ENCODE data around the gene FGF3. TPM values are rescaled to one million over a fixed set of nuclear protein-coding genes. Genes with fewer than 3 reads are reported as not detected.

FGF3 gene
- total RNA-seq, 4 donors from 2014 or later, result not detected

- intact Hi-C loops (cut with DNase I), result no loop called here
- Histone ChIP-seq H3K27me3 (peaks cover 0 to 15% (median 0%) of the 10 kb centered on the region in 4 donors), H3K9me3 (no peaks in the 10 kb centered on the region), H3K4me1 (peaks cover 0 to 14% (median 9%) of the 10 kb centered on the region in 4 donors), H3K36me3 (no peaks in the 10 kb centered on the region), H3K27ac (replicated peaks in 1 of 4) (no peak overlapping the region), H3K4me3 (no peak overlapping the region)
- DNase-seq (ENCODE audit: extremely low spot score), result no peak
- 96% methylated on average over 10 of the region's 11 CpGs for WGBS
- TF ChIP-seq CTCF (IDR thresholded peaks at IDR 0.05) (no peak), POLR2AphosphoS5 (IDR thresholded peaks at IDR 0.05) (no peak), EP300 (IDR thresholded peaks at IDR 0.05) (no peak)
These were observed 30.3 kb downstream of the FGF3 start for GRCh38 chr11:69788956-69789355.

DNA sequence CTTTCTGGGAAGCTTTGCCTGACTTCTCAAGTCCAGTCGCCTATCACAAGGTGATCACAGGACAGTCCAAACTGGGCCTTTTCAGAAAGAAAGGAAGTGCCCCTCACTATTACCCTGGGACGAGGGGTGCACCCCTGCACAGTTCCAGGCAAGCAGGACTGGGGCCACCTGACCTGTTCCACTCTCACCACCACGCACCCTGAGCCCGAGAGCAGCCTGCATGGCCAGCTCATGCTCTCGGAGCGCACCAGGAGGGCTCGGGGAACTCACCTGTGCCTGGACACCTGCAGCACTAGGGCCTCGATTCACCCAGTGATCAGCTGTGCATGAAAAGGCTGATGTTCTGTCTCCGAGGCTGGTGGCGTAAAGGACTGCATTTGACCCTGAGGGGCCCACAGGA, 31.3 kb downstream of the FGF3 start:
- H3K4me3 ChIP-seq, result no peak overlapping the region
- 82% methylated on average over 10 of the region's 10 CpGs for WGBS
- no peak for DNase-seq (ENCODE audit: extremely low spot score)
- H3K27me3 ChIP-seq, result peaks cover 0 to 15% (median 0%) of the 10 kb centered on the region in 4 donors
- H3K4me1 ChIP-seq, result peaks cover 0 to 14% (median 9%) of the 10 kb centered on the region in 4 donors
- TF ChIP-seq CTCF (IDR thresholded peaks at IDR 0.05), result no peak
- TF ChIP-seq POLR2A (IDR thresholded peaks at IDR 0.05; ENCODE audit: low read depth), result no peak
- H3K27ac ChIP-seq (replicated peaks in 1 of 4), result no peak overlapping the region
- H3K9me3 ChIP-seq, result no peaks in the 10 kb centered on the region
- intact Hi-C loops (cut with DNase I), result no loop called here
- H3K36me3 ChIP-seq, result no peaks in the 10 kb centered on the region

GRCh38 chr11:69787457-69787856, 31.8 kb downstream of the FGF3 start:
- TF ChIP-seq CTCF (IDR thresholded peaks at IDR 0.05), result no peak
- TF ChIP-seq POLR2AphosphoS5 (IDR thresholded peaks at IDR 0.05), result no peak
- no peak for TF ChIP-seq POLR2A (IDR thresholded peaks at IDR 0.05; ENCODE audit: low read depth)
- TF ChIP-seq EP300 (IDR thresholded peaks at IDR 0.05), result no peak
- Histone ChIP-seq H3K36me3 (no peaks in the 10 kb centered on the region), H3K4me1 (peaks cover 0 to 14% (median 9%) of the 10 kb centered on the region in 4 donors), H3K4me3 (no peak overlapping the region), H3K27me3 (peaks cover 0 to 16% (median 0%) of the 10 kb centered on the region in 4 donors), H3K27ac (replicated peaks in 1 of 4) (no peak overlapping the region), H3K9me3 (no peaks in the 10 kb centered on the region)
- DNase-seq (ENCODE audit: extremely low spot score), result no peak
- WGBS, result 68% methylated on average over 4 of the region's 4 CpGs
- intact Hi-C loops (cut with DNase I), result no loop called here

DNA sequence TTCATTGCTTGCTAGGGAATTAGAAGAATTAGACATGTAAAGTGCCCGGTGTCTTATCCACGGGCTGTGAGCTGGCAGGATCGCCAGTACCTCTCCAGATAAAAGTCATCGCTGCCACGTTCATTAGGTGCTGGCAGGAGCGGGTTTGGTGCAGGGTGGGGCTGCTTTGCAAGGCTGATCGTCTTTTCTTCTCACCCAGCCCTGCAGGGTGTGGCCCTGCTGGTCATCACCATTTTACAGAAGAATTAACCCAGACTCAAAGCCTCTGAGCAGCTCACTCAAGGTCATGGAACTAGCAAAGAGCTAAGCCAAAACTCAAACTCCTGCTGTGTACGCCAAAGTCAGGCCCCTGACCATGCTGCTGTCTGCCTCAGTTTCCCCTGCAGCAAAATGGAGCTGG, 38.0 kb downstream of the FGF3 start:
- Histone ChIP-seq H3K4me3 (no peak overlapping the region), H3K27ac (replicated peaks in 1 of 4) (no peak overlapping the region), H3K36me3 (no peaks in the 10 kb centered on the region), H3K9me3 (no peaks in the 10 kb centered on the region), H3K27me3 (peaks cover 0 to 40% (median under 1%) of the 10 kb centered on the region in 4 donors), H3K4me1 (no peaks in the 10 kb centered on the region)
- no peak for DNase-seq (ENCODE audit: extremely low spot score)
- WGBS, result 82% methylated on average over 7 of the region's 8 CpGs
- intact Hi-C loops (cut with DNase I), result no loop called here
- no peak for TF ChIP-seq CTCF (IDR thresholded peaks at IDR 0.05)
- no peak for TF ChIP-seq EP300 (IDR thresholded peaks at IDR 0.05)
- no peak for TF ChIP-seq POLR2AphosphoS5 (IDR thresholded peaks at IDR 0.05)
- no peak for TF ChIP-seq POLR2A (IDR thresholded peaks at IDR 0.05; ENCODE audit: low read depth)

DNA sequence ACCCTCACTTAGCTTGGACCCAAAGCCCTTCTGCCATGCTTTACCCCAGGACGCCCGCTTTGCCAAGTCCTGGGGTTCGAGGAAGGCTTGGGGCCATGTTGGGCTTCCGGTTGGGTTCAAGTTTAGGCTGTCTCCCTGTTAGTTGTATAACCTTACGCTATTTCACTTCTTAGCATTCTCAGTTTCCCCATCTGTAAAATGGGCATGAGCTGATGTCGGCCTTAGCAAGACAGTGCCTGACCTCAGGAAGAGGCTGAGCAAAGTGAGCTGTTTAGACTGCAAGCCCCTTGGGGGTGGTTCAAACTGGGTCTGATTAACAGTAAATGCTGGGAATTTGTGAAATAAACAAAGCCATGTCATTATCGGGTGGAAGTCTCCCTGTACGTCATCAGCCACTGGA, 40.8 kb downstream of the FGF3 start:
- Histone ChIP-seq H3K27me3 (peaks cover 0 to 68% (median 22%) of the 10 kb centered on the region in 4 donors), H3K9me3 (no peaks in the 10 kb centered on the region), H3K4me3 (no peak overlapping the region), H3K36me3 (no peaks in the 10 kb centered on the region), H3K27ac (replicated peaks in 1 of 4) (no peak overlapping the region), H3K4me1 (peaks cover 0 to 19% (median 5%) of the 10 kb centered on the region in 4 donors)
- intact Hi-C loops (cut with DNase I), result no loop called here
- TF ChIP-seq EP300 (IDR thresholded peaks at IDR 0.05), result no peak
- TF ChIP-seq POLR2AphosphoS5 (IDR thresholded peaks at IDR 0.05), result no peak
- TF ChIP-seq CTCF (IDR thresholded peaks at IDR 0.05), result no peak
- no peak for TF ChIP-seq POLR2A (IDR thresholded peaks at IDR 0.05; ENCODE audit: low read depth)
- WGBS, result 88% methylated on average over 8 of the region's 8 CpGs
- DNase-seq (ENCODE audit: extremely low spot score), result no peak

All from esophagus muscularis mucosa (tissue), 4 donors.